Endothelial cell (in vitro differentiated cells): ENCODE measurements around the gene PTGS2. TPM values are rescaled to one million over a fixed set of nuclear protein-coding genes. Genes with fewer than 3 reads are reported as not detected.
A peak's percentile ranks its signal among the peaks of the same experiment; 100 is the strongest.

ENCODE experiments used
- DNase-seq: peaks from one replicate; pipeline ENCODE4 v3.0.0; 2021; ENCODE audit warnings: low spot score
- H3K27ac Mint-ChIP-seq: one replicate; pipeline ENCODE4 v1.8.0; 2021; ENCODE audit warnings: mixed read lengths, inconsistent platforms; ENCODE audit not compliant: unreplicated experiment
- H3K27me3 Mint-ChIP-seq: one replicate; pipeline ENCODE4 v1.8.0; 2021; ENCODE audit warnings: mild to moderate bottlenecking, moderate library complexity, mixed read lengths, inconsistent platforms; ENCODE audit not compliant: unreplicated experiment
- H3K36me3 Mint-ChIP-seq: one replicate; pipeline ENCODE4 v1.8.0; 2021; ENCODE audit warnings: mild to moderate bottlenecking, low read depth, mixed read lengths, inconsistent platforms; ENCODE audit not compliant: unreplicated experiment
- H3K4me1 Mint-ChIP-seq: one replicate; pipeline ENCODE4 v1.8.0; 2021; ENCODE audit warnings: mild to moderate bottlenecking, mixed read lengths, inconsistent platforms; ENCODE audit not compliant: unreplicated experiment
- H3K4me3 Mint-ChIP-seq: one replicate; pipeline ENCODE4 v1.8.0; 2021; ENCODE audit warnings: mild to moderate bottlenecking, mixed read lengths, inconsistent platforms; ENCODE audit not compliant: unreplicated experiment
- H3K9me3 Mint-ChIP-seq: one replicate; pipeline ENCODE4 v1.8.0; 2021; ENCODE audit warnings: mixed read lengths, inconsistent platforms; ENCODE audit not compliant: unreplicated experiment
- total RNA-seq: library from RNA; stranded (reverse); fragmentation: NEBNext Ultra II Directional; extraction: Animal tissue kit (Norgen Biotek cat#: 25700); gene quantifications from one replicate; pipeline ENCODE4 v1.2.1, GENCODE V29; 2021; ENCODE audit not compliant: unreplicated experiment
- TF ChIP-seq, protein P1 (sequence below): fragments of 200-600 bp; sonication (generic); IDR thresholded peaks from one replicate; pipeline ENCODE4 v1.5.0; 2021; ENCODE audit warnings: antibody characterized with exemption; ENCODE audit not compliant: unreplicated experiment

Gene PTGS2
- total RNA-seq, 1 donor from 2014 or later: 22.2 TPM

GRCh38 chr1:186689907-186690306 is 9.7 kb upstream of the PTGS2 start:
- no peaks in the 10 kb centered on the region for H3K27me3 Mint-ChIP-seq

GRCh38 chr1:186689376-186689775 is 9.2 kb upstream of the PTGS2 start:
- Mint-ChIP-seq H3K36me3 (no peaks in the 10 kb centered on the region), H3K9me3 (peaks cover 4% of the 10 kb centered on the region), H3K27me3 (no peaks in the 10 kb centered on the region), H3K4me1 (peaks cover 3% of the 10 kb centered on the region), H3K27ac (no peak overlapping the region), H3K4me3 (no peak overlapping the region)
- TF ChIP-seq, protein P1, sequence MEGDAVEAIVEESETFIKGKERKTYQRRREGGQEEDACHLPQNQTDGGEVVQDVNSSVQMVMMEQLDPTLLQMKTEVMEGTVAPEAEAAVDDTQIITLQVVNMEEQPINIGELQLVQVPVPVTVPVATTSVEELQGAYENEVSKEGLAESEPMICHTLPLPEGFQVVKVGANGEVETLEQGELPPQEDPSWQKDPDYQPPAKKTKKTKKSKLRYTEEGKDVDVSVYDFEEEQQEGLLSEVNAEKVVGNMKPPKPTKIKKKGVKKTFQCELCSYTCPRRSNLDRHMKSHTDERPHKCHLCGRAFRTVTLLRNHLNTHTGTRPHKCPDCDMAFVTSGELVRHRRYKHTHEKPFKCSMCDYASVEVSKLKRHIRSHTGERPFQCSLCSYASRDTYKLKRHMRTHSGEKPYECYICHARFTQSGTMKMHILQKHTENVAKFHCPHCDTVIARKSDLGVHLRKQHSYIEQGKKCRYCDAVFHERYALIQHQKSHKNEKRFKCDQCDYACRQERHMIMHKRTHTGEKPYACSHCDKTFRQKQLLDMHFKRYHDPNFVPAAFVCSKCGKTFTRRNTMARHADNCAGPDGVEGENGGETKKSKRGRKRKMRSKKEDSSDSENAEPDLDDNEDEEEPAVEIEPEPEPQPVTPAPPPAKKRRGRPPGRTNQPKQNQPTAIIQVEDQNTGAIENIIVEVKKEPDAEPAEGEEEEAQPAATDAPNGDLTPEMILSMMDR: no peak
- no peak for DNase-seq

More at GRCh38 chr1:186689907-186690306, 9.7 kb upstream of the PTGS2 start:
- Mint-ChIP-seq H3K27ac (no peak overlapping the region), H3K4me1 (no peaks in the 10 kb centered on the region), H3K36me3 (no peaks in the 10 kb centered on the region), H3K9me3 (peaks cover 4% of the 10 kb centered on the region), H3K4me3 (no peak overlapping the region)
- TF ChIP-seq, protein P1: no peak
- DNase-seq: no peak

DNA sequence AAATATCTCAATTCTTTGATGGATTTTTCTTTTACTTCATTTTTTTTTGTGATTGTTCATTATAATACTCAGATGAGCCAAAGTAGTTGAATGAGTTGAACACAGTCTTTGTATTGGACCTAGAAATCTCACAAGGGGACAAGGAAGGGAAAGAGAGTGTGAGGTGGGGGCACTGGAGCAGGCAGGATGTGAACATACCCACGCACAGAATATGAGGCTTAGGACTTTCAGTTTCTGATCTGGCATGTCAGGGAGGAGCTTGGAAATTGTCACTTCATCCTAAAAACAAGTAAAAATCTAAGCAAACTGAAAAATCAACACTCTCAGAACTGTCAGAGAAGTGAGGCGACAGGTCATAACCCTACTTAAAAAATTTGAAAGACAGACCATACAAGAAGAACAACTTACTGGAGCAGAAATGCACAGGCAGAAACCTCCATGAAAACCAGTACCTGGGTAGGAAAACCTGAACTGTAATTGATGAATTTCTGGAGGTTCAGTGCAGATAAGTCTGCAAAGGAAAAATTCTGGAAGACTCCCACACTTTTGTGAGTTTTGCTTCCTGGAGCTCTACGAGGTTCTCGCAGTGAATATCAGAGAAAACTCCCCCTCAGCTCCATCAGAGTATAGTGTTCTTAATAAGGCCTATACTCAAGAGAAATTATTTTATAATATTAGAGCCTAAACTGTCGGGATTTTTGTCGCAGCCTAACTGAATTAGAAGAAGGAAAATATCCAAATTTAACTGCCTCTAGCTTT is 3.6 kb upstream of the PTGS2 start:
- Mint-ChIP-seq H3K27me3 (peaks cover 10% of the 10 kb centered on the region), H3K9me3 (no peaks in the 10 kb centered on the region), H3K4me3 (peak overlapping the region; percentile 53), H3K36me3 (peaks cover 5% of the 10 kb centered on the region), H3K4me1 (peaks cover 35% of the 10 kb centered on the region), H3K27ac (peak overlapping the region; percentile 3)
- no peak for DNase-seq
- TF ChIP-seq, protein P1: no peak

GRCh38 chr1:186682736-186683135 is 2.5 kb upstream of the PTGS2 start:
- Mint-ChIP-seq H3K4me3 (peak overlapping the region; percentile 82), H3K4me1 (peaks cover 35% of the 10 kb centered on the region), H3K27me3 (peaks cover 10% of the 10 kb centered on the region), H3K36me3 (peaks cover 12% of the 10 kb centered on the region), H3K9me3 (no peaks in the 10 kb centered on the region), H3K27ac (no peak overlapping the region)
- no peak for DNase-seq
- TF ChIP-seq, protein P1: no peak

GRCh38 chr1:186681801-186682200 is 1.6 kb upstream of the PTGS2 start:
- peak overlapping the region; percentile 2 for H3K27ac Mint-ChIP-seq
- DNase-seq: no peak
- peak overlapping the region; percentile 82 for H3K4me3 Mint-ChIP-seq
- peaks cover 35% of the 10 kb centered on the region for H3K4me1 Mint-ChIP-seq
- TF ChIP-seq, protein P1: no peak
- H3K9me3 Mint-ChIP-seq: no peaks in the 10 kb centered on the region
- peaks cover 15% of the 10 kb centered on the region for H3K36me3 Mint-ChIP-seq
- peaks cover 10% of the 10 kb centered on the region for H3K27me3 Mint-ChIP-seq
